DMS 273 (cell line): ENCODE data around the gene TUBGCP3.

Source experiments
- DNase-seq: peaks from one replicate; lab custom pipeline; 2025; ENCODE audit not compliant: unreplicated experiment; lab: John Stamatoyannopoulos, UW

The TUBGCP3 gene

DNA sequence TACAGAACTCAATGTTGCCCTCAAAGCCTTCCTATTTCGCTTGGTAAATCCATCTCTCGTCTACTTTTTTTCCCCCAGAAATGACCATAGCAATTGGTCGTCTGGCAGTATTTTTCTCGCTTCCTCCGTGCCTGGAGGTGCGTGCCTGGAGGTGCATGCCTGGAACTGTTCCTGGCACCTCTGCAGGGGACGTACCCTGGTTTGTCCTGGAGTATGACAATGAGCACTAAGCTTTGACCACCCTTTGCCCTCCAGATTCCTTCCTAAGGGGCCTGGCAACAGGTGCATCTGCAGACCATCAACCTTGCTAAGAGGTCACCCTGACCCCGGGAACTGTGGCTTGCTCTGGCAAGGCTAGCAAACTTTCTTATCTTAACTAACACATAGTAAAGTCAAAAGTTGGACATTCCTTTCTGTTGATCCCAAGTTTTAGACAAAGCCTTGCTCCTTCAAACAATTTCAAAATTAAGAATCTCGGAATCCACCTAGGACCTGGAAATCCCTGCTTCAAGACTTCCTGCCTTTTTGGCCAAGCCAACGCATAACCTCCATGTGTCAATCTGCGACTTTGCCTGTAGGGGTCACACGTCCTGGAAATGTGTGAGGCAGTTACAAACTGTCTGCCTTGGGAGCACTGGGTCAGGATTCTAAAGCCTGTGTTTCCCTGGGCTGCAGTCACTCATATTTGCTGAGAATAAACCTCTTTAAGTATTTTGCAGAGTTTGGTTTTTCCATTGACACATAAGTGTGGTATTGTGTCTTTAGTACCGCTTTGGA, 28.8 kb upstream of the TUBGCP3 start:
- peak; percentile 61 for DNase-seq

DNA sequence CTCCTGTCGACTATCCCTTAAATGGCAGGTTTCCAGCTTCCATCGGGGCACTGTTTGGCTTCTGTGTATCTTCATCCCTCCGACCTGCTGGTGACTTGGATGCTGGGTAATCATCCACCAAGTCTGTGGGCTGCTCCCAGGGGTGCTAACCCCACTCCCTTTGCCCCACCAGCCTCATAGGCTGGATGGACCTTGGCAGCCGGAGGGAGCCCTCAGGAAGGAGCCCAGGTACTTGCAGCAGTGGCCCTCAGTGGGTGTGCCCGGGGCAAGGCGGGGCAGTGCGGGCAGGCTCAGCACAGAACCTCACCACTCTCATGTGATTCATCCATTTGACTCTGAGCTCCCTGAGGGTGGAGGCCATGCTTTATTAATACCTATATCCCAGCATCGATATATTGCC, 27.4 kb upstream of the TUBGCP3 start:
- DNase-seq = no peak

DNA sequence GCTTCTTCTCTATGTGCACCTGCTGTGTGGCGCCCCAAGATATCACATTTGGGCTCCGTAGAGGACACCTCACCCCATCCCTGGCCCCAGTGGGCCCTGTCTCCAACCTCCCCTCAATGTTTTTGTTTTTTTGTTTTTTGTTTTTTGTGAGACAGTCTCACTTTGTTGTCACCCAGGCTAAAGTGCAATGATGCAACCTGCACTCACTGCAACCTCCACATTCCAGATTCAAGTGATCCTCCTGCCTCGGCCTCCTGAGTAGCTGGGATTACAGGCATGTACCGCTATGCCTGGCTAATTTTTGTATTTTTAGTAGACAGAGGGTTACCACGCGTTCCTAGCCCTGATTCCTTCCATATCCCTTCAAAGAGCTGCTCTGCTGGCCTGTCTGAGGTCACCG, 26.9 kb upstream of the TUBGCP3 start:
- DNase-seq = no peak

DNA sequence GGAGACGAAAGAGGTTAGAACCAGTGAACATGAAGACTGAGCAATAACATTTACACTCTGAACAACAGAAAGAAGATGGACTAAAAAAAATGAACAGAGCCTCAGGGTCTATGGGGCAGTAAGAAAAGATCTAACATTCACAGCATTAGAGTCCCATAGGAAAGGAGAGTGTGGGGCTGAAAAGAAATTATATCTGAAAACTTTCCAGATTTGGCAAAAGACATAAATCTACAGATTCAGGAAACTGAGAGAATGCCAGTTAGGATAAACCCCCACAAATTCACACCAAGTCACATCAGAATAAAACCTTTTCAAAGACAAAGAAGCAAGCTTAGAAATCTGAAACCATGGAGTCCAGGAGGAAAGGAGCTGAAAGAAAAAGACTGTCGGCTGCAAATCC, 20.3 kb upstream of the TUBGCP3 start:
- no peak for DNase-seq

DNA sequence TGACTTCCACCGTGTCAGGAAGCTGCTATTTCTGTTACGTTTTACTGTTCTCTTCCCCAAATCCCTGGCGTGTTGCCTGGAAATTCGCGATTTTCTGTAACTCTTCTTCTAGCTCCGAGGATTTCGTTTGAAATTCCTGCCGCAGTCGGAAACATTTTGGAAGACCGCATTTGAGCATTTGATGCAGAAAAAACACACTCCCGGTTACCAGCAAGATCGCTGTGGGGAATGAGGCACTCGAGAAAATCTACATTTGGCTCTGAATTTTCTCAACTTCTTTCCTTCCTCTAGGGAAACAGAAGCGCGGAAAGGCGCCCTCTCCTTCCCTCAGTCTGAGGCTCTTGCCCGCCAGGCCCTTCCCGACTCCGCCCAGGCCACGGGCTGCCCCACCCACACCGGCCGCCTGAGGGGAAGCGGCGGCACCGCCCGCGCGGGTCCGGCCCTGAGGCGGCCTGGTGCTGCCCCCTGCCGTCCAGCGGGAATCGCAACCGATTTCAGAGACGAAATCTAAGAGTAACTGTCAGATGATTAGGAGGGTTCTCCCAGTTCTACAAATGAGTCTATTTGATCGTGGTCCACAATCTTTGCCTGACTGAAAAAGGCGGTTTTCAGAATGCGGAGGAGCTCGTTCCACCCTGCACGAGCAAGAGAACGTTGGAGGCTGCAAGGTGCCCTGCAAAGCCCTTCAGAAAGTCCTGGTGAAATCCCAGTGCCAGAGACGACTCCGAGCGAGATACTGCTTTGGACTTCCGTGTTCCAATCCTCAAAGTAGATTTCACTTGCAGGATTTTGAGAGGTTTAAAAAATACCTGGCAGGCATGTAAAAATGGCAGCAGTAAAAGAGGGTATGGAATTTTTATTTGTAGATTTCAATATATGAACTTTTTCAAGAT, 18.4 kb upstream of the TUBGCP3 start:
- DNase-seq = peak; percentile 92

DNA sequence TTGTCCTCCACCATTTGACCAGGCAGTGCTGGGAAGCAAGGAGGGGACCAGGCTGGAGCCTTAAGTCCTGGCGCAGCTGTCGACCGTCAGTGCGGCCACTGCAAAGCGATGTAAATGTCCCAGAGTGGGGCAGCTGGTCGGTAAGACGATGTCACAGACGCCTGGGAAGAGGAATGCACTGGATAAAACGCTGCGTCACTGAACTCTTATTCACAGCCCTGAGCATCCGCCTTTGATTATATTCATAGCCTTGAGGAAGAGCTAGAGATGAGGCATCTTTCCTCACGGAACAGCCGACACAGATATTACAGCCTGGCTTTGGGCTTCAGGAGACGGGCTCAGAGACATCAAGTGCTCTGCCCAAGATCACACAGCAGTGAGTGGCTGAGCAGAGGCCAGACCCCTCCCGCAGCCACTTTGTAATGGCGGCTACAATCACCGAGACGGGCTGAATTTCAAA, 17.6 kb upstream of the TUBGCP3 start:
- DNase-seq = peak; percentile 25

DNA sequence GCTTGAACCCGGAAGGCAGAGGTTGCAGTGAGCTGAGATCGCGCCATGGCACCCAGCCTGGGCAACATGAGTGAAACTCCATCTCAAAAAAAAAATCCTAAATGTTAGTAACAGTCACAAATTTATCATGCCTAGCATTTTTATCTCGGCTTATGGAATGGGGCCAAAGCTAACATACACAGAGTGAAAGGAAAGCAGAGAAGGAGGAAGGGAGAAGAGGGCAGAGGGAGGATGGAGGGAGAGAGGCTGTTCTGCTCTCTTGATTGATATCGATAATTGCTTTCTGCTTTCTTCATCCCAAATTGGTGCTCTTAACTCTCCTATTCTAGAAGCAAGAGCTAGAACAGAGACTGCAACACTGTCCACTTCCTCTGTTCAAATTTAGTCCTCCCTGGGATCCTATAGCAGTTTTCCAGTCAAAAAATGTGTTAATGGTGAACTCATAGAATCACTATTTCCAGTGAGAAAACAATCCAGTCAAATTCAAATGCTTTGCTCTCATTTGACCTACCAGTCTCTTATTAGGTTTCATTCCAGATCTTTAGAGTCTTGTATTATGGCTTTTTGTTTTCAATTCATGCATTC, 15.8 kb upstream of the TUBGCP3 start:
- no peak for DNase-seq

DNA sequence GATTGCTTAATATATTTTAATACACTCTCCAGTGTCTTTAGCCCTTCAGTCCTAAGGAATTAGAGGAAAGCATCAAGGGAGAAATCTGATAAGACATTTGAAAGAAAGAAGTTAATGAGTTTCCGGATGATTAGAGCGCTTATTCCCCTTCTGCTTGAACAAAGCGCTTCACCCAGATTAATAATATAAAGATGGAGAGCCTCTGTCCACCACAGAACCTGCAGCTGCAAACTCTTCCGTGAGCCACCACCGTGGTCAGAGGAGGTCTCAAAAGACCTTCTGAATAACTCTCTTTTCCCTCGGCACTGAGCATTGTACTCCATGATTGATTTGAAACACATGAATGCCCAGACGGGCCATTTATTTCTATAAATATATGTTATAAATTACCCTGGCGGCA, 14.2 kb upstream of the TUBGCP3 start:
- DNase-seq = no peak

DNA sequence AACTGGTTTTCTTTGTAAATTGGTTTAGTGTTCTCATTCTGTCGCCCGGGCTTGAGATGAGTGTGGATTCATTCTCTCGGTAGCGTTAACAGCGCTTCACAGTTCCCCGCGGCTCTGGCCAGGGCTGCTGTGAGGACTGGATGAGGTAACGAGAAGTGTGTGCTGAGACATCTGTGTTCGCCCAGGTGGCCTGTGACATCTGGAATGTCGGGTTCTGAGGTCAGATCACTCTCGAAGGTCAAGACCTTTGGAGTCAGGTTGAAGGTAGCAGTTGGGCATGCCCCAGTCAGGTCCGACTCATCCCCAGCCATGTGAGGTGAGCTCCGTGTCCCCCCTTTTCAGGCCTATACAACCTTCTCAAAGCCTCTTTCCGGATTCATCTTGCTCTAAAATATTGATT, 13.4 kb upstream of the TUBGCP3 start:
- DNase-seq = no peak

DNA sequence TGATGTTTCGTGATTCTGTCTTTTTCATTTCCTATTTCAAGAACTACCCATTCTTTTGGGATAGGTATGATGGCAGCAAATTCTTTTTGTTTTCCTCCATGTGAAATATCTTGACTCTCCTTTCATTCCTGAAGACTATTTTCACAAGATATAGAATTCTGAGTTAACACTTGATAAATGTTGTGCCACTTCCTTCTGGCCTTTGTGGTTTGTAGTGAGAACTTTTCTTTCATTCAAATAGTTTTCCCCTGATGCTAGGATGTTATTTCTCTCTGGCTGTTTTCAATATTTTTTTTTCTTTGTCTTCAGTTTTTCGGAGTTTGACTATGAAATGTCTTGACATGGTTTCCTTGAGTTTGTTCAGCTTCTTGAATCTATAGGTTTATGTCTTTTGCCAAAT, 8.3 kb upstream of the TUBGCP3 start:
- no peak for DNase-seq

DNA sequence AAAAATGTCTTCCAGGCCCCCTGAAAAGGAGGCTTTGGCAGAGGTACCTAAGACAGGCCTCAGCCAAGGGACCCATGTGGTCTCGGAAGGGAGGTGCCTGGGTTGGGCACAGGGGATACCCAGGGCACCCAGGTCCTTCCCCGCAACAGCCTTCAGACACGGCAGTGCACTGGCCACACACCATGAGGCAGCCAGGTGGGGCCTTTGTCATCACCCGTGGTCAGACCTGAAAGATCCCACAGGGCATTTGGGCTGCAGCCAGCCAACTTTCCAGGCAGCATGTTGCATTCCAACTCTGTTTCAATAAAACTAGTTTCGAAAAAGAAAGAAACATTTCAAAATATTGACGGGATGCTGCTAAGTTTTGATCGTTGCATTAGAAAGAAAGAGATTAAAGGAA, 4.7 kb upstream of the TUBGCP3 start:
- DNase-seq = no peak

DNA sequence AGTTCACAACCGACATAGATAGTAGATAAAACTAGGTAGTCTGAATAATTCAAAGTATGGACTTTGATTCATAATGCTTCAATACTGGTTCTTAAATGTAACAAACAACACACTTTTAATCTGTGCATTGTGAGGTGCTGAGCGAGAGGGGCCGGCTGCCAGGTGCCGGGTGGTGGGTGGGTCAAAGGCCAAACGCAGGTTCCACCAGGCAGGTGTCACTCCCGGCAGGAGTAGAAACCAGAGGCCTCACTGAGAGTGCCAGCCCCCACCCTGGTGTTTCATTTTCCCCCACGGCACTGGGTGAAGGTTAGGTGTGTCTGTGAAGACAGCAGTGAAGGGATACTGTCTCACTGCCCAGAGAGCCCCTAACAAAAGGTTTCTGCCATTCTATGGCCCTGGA, 4.2 kb upstream of the TUBGCP3 start:
- DNase-seq = no peak

DNA sequence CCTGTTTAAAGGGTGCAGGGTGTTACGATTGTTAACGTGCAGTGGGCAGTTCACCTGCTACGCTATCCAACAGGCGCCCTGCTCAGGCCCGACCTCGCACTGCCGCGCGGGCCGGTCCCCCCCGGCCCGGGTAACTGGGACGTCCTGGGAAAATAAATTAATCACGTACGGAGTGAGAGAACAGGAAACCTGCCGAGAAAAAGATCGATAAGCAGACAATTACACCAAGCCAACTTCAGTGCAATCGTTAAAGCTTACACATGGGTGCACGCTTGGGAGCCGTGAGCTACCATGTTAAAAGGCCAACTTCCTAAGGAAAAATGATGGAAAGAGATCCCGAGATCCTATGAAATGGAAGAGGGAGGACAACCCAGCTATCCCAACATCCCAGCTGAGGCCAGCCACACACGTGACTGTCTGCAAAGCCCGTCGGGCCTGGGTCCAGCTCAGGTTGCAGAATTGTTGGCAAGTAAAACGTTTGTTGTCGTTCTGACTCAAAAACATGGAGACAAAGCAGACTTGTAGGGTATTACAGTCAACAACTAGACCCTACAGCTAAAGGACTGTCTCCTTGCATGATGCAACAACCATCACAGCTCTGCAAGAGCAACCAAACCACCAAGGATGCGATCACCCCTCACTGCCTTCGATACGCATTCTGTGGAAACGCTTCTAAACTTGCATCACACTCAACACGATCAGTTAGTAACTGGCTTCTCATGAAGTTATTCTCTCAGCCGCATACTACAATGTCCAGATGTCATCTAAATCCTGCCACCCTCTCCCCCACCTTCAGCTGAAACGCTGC, 741 bp upstream of the TUBGCP3 start:
- peak; percentile 20 for DNase-seq

DNA sequence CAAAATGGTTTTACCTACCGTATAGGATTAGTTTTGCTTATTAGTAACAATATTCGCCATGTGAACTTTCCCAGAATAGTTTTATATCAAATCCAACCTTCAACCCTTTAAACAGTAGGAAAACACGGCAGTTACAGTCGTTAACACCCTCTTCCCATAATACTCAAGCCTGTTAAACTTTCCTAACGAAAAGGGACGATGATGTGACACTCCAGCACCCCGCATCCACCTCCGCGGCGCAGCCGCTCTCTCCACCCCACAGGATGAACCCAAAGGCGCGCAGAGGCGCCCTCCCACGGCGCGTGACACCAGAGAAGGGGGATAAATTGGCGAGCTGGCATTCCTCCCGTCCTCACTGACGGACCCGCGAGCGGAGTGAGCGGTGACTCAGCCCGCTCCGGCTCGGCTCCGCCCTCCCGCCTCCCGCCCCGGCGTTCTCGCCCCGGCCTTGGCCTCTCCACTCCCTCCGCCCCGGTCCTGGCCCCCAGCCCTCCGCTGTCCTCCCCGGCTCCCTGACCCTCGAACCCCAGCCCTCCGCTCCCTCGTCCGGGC, 665 bp downstream of the TUBGCP3 start:
- peak; percentile 85 for DNase-seq

DNA sequence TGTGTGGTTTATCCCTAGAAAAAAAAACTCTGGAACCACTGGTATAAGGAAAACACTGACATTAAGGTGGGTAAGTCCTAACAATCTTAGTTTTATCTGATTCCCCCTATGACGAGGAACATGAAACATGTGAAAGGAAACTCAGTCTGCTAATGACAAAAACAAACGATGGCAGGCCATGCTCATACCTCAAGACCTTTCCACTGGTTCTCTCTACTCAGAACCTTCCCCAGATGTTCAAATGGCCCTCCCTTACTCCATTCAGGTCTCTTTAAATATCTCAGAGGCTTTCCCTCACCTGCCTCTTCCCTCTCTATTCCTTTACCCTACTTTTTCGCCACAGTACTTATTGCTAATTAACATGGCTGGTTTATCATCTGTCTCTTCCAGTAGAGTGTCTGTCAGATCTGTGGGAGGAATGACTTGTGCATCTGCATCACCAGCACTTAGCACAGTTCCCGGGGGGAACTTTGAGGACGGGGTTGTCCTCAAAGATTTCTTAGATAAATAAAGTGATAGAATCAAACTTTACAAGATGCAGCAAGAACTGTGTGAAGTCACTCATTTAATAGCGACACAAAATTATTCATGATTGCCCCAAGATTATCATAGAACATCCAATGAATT, 1.5 kb downstream of the TUBGCP3 start:
- DNase-seq = no peak

DNA sequence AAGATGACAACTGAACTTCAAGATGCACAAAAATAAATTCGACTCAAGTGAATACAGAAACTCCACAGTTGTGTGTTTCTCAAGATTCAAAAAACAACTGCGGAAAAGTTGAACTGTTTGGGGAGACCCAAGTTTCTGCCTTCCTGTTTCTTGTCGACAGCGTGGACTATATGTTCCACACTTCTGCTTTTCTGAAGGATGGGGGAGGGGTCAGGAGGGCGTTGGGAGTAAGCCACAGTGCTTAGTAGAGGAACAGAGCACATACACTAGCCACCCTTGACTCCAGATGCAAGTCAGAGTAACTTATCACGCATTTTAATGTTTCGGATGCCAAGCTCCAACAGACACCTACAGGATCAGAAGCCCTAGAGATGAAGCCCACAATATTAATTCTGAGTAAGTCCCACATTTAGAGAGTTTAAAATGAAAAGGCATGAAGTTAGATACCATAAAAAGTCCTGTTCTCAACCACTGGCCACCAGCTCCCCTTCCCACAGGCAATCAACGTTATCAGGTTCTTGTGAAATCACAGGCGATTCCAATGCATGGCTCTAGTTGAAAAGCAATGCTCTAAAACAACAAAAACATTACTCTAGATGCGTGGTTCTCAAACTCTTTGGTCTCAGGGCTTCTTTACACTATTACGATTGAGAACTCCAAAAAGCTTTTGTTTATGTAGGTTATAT, 4.2 kb downstream of the TUBGCP3 start:
- DNase-seq = no peak

DNA sequence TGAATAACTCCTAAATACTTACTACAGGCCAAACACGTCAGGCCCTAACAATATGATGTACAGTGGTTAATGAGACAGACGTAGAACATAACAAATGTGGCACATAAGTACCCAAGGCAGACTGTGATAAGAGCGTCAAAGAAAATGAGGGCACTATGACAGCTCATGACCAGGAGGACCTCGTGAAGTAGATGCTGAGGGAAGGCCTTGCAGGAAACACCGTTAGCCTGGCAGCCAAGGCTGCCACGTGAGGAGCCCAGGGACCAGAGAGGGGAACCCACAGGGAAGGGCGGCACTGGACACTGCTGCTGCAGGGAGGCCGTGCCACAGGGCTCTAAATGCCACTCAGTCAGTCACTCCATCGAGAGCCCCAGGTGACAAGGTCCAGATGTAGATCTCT, 5.7 kb downstream of the TUBGCP3 start:
- DNase-seq = no peak

DNA sequence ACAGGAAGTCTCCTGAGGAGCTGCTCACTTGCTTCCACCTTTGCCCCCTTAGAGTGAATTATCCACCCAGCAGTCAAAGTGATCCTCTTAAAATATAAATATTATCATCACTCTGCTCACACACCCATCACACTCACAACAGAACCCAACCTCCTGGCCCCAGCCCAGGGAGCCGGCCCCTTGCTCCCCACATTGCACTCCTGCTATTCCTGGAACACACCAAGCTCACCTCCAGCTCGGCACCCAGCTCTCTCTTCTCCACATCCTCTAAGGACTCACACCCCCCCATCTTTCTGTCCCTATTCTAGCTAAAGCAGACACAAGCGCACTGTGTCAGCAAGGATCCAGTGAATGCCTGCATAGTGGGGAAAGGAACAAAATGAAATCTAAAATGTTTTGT, 7.0 kb downstream of the TUBGCP3 start:
- no peak for DNase-seq

DNA sequence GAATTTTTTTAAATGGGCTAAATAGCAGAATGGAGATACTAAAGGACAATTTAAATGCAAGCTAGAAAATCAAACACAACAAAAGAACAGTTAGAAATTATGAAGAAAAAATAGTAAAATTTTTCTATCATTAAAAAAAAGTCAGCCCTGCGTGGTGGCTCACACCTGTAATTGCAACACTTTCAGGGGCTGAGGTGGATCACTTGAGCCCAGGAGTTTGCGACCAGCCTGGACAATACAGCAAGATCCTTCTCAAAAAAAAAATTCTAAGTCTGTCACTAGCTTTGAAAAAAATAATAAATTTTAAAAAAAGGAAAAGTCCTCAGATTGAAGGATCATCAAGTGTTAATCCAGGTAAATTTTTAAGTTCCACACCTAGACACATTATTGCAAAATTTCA, 7.7 kb downstream of the TUBGCP3 start:
- DNase-seq = no peak
